Measurements from ENCODE around the gene SLC12A7. TPM values are rescaled to one million over a fixed set of nuclear protein-coding genes. Genes with fewer than 3 reads are reported as not detected.

The SLC12A7 gene
- total RNA-seq, 1 experiment from 2014 or later = 207 TPM

DNA sequence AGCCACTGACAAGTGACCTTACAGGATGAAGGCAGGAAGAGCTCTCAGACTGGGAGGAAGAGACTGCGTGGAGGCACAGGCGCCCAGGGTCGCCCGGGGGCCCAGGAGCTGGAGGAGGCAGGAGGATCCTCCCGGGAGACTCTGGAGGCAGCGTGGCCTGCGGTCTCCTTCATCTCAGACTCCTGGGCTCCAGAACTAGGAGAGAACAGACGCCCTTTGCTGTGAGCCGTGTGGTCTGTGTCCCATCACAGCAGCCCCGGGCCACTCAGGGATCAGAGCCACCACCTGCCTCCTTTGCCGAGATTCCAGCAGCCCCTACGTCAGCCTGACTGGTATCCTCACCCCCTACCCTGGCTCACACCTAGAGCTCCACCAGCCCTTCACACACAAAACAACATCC, 45.2 kb downstream of the SLC12A7 start:
- Histone ChIP-seq H2AFZ (no peak overlapping the region), H3K4me3 (no peak overlapping the region), H3K9me2 (ENCODE audit: insufficient read depth) (no peaks in the 10 kb centered on the region), H3K27ac (no peak overlapping the region), H3K4me1 (replicated peaks; ENCODE audit: insufficient read depth) (no peaks in the 10 kb centered on the region), H3K27me3 (ENCODE audit: insufficient read depth, low read depth) (no peaks in the 10 kb centered on the region), H3K79me2 (ENCODE audit: low read depth) (no peaks in the 10 kb centered on the region), H3K9me3 (ENCODE audit: insufficient read depth, low read depth) (no peaks in the 10 kb centered on the region), H4K20me1 (ENCODE audit: insufficient read depth) (no peaks in the 10 kb centered on the region; the same call in 1 of the 2 replicates), H3K36me3 (ENCODE audit: low read depth) (no peaks in the 10 kb centered on the region), H3K4me2 (no peak overlapping the region), H3F3A (ENCODE audit: insufficient read depth, low read depth) (no peaks in the 10 kb centered on the region)
- no TSS peak for BruUV-seq (replicated peaks)
- no peak for TF ChIP-seq EZH2 (IDR thresholded peaks at IDR 0.05; ENCODE audit: low read depth)
- TF ChIP-seq, protein P1, sequence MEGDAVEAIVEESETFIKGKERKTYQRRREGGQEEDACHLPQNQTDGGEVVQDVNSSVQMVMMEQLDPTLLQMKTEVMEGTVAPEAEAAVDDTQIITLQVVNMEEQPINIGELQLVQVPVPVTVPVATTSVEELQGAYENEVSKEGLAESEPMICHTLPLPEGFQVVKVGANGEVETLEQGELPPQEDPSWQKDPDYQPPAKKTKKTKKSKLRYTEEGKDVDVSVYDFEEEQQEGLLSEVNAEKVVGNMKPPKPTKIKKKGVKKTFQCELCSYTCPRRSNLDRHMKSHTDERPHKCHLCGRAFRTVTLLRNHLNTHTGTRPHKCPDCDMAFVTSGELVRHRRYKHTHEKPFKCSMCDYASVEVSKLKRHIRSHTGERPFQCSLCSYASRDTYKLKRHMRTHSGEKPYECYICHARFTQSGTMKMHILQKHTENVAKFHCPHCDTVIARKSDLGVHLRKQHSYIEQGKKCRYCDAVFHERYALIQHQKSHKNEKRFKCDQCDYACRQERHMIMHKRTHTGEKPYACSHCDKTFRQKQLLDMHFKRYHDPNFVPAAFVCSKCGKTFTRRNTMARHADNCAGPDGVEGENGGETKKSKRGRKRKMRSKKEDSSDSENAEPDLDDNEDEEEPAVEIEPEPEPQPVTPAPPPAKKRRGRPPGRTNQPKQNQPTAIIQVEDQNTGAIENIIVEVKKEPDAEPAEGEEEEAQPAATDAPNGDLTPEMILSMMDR (conservative IDR thresholded peaks at IDR 0.05) = no peak
- ChIA-PET POLR2A (ENCODE audit: unreplicated experiment) (no interaction called here), CTCF (no interaction called here)
- DNase-seq = no peak
- intact Hi-C loops (cut with micrococcal nuclease; ENCODE audit: unreplicated experiment) = loop anchor here (5.0 kb wide), 1 partner anchor 76 kb away; no protein-coding TSS in a partner anchor

DNA sequence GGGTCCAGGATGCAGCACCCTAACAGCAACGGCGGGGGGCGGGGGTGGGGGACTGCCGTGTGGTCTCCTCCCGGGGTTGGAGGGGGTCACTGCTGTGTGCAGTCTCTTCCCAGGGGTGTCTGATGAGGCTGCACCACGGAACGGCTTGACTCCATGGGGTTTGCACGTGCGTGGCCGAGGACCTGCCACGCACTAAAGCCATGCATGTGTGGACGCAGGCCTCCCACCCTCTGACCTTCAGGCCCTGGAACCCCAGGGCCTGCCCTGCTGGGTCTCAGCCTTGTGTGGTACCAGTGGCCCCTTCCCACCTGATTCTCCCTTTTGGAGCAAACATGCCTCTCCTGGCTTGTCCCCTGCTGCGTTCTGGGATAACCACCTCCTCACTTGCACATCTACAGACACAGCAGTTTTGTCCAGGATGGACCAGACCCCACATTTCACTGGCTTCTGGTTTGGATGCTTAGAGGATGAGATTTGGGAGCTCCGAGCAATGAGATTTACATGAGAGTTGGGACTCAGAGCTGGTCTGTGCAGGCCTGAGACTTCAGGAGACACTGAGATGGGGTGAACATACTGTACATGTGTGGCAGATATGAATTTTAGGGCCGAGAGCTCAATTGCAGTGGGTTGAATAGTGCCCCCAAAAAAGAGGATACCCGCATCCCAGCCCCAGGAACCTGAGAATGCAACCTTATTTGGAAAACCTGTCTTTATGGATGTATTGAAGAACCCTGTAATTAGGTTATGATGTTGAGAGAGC, 45.8 kb downstream of the SLC12A7 start:
- DNase-seq = no peak
- no TSS peak for BruUV-seq (replicated peaks)

DNA sequence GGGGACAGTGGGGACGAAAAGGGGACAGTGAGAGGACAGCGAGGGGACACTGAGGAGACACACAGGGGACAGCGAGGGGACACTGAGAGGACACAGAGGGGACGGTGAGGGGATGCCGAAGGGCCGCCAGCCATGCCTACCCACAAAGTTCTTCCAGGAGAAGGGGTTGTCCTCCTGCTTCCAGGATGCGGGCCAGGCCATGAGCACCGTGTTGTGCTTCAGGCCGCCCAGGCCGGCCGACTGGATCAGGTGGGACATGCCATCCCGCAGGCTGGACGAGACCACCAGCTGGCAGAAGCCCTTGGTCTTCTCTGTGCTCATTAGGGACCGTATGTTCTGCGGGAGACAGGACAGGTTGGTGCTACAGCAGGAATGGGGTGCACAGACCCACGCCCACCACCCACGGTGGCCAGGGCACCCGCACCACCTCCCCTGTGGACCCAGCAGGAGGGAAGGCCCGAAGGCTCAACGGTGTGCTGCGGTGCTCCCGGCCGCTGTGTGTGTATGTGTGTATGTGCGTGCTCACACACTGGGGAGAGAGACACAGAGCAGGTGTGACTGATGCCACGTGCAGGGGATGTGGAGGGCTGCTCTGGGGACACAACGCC, 46.6 kb downstream of the SLC12A7 start:
- H3K9me2 ChIP-seq (ENCODE audit: insufficient read depth) = no peaks in the 10 kb centered on the region
- H3K9me3 ChIP-seq (ENCODE audit: insufficient read depth, low read depth) = no peaks in the 10 kb centered on the region
- DNase-seq = no peak
- H3K36me3 ChIP-seq (ENCODE audit: low read depth) = no peaks in the 10 kb centered on the region
- BruUV-seq (replicated peaks) = no TSS peak
- no peak overlapping the region for H2AFZ ChIP-seq
- no peak overlapping the region for H3K4me2 ChIP-seq
- H3K27me3 ChIP-seq (ENCODE audit: insufficient read depth, low read depth) = no peaks in the 10 kb centered on the region
- TF ChIP-seq, protein P1 (conservative IDR thresholded peaks at IDR 0.05) = no peak
- no peak for TF ChIP-seq EZH2 (IDR thresholded peaks at IDR 0.05; ENCODE audit: low read depth)
- no peaks in the 10 kb centered on the region for H3K4me1 ChIP-seq (replicated peaks; ENCODE audit: insufficient read depth)
- intact Hi-C loops (cut with micrococcal nuclease; ENCODE audit: unreplicated experiment) = loop anchor here (5.0 kb wide), 1 partner anchor 77 kb away; no protein-coding TSS in a partner anchor
- no peak overlapping the region for H3K27ac ChIP-seq
- H3F3A ChIP-seq (ENCODE audit: insufficient read depth, low read depth) = no peaks in the 10 kb centered on the region
- H3K4me3 ChIP-seq = no peak overlapping the region
- no peaks in the 10 kb centered on the region for H3K79me2 ChIP-seq (ENCODE audit: low read depth)
- POLR2A ChIA-PET (ENCODE audit: unreplicated experiment) = no interaction called here
- CTCF ChIA-PET = no interaction called here
- H4K20me1 ChIP-seq (ENCODE audit: insufficient read depth) = peaks cover 1% of the 10 kb centered on the region; the same call in 1 of the 2 replicates

More for the DNA sequence above, 45.8 kb downstream of the SLC12A7 start:
- no peaks in the 10 kb centered on the region for H3K36me3 ChIP-seq (ENCODE audit: low read depth)
- no peaks in the 10 kb centered on the region for H3K9me3 ChIP-seq (ENCODE audit: insufficient read depth, low read depth)
- H3K4me3 ChIP-seq = no peak overlapping the region
- H4K20me1 ChIP-seq (ENCODE audit: insufficient read depth) = no peaks in the 10 kb centered on the region; the same call in 1 of the 2 replicates
- no peaks in the 10 kb centered on the region for H3K9me2 ChIP-seq (ENCODE audit: insufficient read depth)
- TF ChIP-seq, protein P1 (conservative IDR thresholded peaks at IDR 0.05) = no peak
- no peak for TF ChIP-seq EZH2 (IDR thresholded peaks at IDR 0.05; ENCODE audit: low read depth)
- H3K27me3 ChIP-seq (ENCODE audit: insufficient read depth, low read depth) = no peaks in the 10 kb centered on the region
- CTCF ChIA-PET = no interaction called here
- intact Hi-C loops (cut with micrococcal nuclease; ENCODE audit: unreplicated experiment) = loop anchor here (5.0 kb wide), 1 partner anchor 76 kb away; no protein-coding TSS in a partner anchor
- H3K4me1 ChIP-seq (replicated peaks; ENCODE audit: insufficient read depth) = no peaks in the 10 kb centered on the region
- POLR2A ChIA-PET (ENCODE audit: unreplicated experiment) = no interaction called here
- no peaks in the 10 kb centered on the region for H3K79me2 ChIP-seq (ENCODE audit: low read depth)
- H2AFZ ChIP-seq = no peak overlapping the region
- no peak overlapping the region for H3K4me2 ChIP-seq
- no peaks in the 10 kb centered on the region for H3F3A ChIP-seq (ENCODE audit: insufficient read depth, low read depth)
- no peak overlapping the region for H3K27ac ChIP-seq

All from PC-9 (cell line).